ACC112 (cell line): ENCODE measurements around the gene TBC1D22A.

Experiments
- H2AFZ ChIP-seq: fragments of 200-600 bp; sonication (generic); one replicate; pipeline ENCODE4 v1.6.0; 2017; ENCODE audit warnings: antibody characterized with exemption, low read length; ENCODE audit not compliant: unreplicated experiment
- H3K27ac ChIP-seq: fragments of 200-600 bp; sonication (generic); 2 replicates; pipeline ENCODE4 v1.5.1; 2014; ENCODE audit warnings: low read depth, mild to moderate bottlenecking, antibody characterized with exemption, low read length, moderate library complexity
- H3K27me3 ChIP-seq: fragments of 200-600 bp; sonication (generic); 2 replicates; pipeline ENCODE4 v1.6.1; 2014; ENCODE audit warnings: mild to moderate bottlenecking, antibody characterized with exemption, low read length, moderate library complexity, mixed read lengths; ENCODE audit not compliant: insufficient read depth
- H3K36me3 ChIP-seq: fragments of 200-600 bp; sonication (generic); 2 replicates; pipeline ENCODE4 v1.6.1; 2016; ENCODE audit warnings: mild to moderate bottlenecking, antibody characterized with exemption, low read length, moderate library complexity, mixed read lengths; ENCODE audit not compliant: insufficient read depth
- H3K4me1 ChIP-seq: fragments of 200-600 bp; sonication (generic); one replicate; pipeline ENCODE4 v1.6.1; 2016; ENCODE audit warnings: low read length, mixed read lengths; ENCODE audit not compliant: insufficient read depth, unreplicated experiment, control insufficient read depth
- H3K4me3 ChIP-seq: fragments of 200-600 bp; sonication (generic); 2 replicates; pipeline ENCODE4 v1.5.1; 2014; ENCODE audit warnings: mild to moderate bottlenecking, low read depth, low read length
- H3K79me2 ChIP-seq: fragments of 200-600 bp; sonication (generic); one replicate; pipeline ENCODE4 v1.6.0; 2016; ENCODE audit warnings: low read length; ENCODE audit not compliant: control insufficient read depth, unreplicated experiment, insufficient read depth

TBC1D22A gene

GRCh38 chr22:47071078-47071806, 308.8 kb downstream of the TBC1D22A start:
- H2AFZ ChIP-seq = no peak overlapping the region
- no peaks in the 10 kb centered on the region for H3K4me1 ChIP-seq
- H3K27ac ChIP-seq = no peak overlapping the region
- H3K27me3 ChIP-seq = no peaks in the 10 kb centered on the region
- H3K36me3 ChIP-seq = no peaks in the 10 kb centered on the region
- no peak overlapping the region for H3K4me3 ChIP-seq
- H3K79me2 ChIP-seq = no peaks in the 10 kb centered on the region

- Histone ChIP-seq H2AFZ (no peak overlapping the region), H3K27ac (no peak overlapping the region), H3K4me1 (no peaks in the 10 kb centered on the region), H3K36me3 (no peaks in the 10 kb centered on the region), H3K27me3 (no peaks in the 10 kb centered on the region), H3K4me3 (no peak overlapping the region), H3K79me2 (no peaks in the 10 kb centered on the region)
These were observed 309.6 kb downstream of the TBC1D22A start for GRCh38 chr22:47071807-47072641.

- H3K36me3 ChIP-seq = no peaks in the 10 kb centered on the region
- H3K79me2 ChIP-seq = no peaks in the 10 kb centered on the region
- H3K4me1 ChIP-seq = no peaks in the 10 kb centered on the region
- H3K4me3 ChIP-seq = no peak overlapping the region
- no peaks in the 10 kb centered on the region for H3K27me3 ChIP-seq
- no peak overlapping the region for H3K27ac ChIP-seq
- H2AFZ ChIP-seq = no peak overlapping the region
These were observed 310.2 kb downstream of the TBC1D22A start for GRCh38 chr22:47072642-47072967.

GRCh38 chr22:47073075-47073474, 310.6 kb downstream of the TBC1D22A start:
- Histone ChIP-seq H3K36me3 (no peaks in the 10 kb centered on the region), H2AFZ (no peak overlapping the region), H3K79me2 (no peaks in the 10 kb centered on the region)

GRCh38 chr22:47074105-47074504, 311.7 kb downstream of the TBC1D22A start:
- no peaks in the 10 kb centered on the region for H3K79me2 ChIP-seq
- H3K4me3 ChIP-seq = no peak overlapping the region
- H3K27ac ChIP-seq = no peak overlapping the region
- no peaks in the 10 kb centered on the region for H3K36me3 ChIP-seq
- H3K4me1 ChIP-seq = no peaks in the 10 kb centered on the region
- H3K27me3 ChIP-seq = no peaks in the 10 kb centered on the region
- no peak overlapping the region for H2AFZ ChIP-seq

More at GRCh38 chr22:47073075-47073474, 310.6 kb downstream of the TBC1D22A start:
- no peak overlapping the region for H3K4me3 ChIP-seq
- H3K4me1 ChIP-seq = no peaks in the 10 kb centered on the region
- H3K27me3 ChIP-seq = no peaks in the 10 kb centered on the region
- no peak overlapping the region for H3K27ac ChIP-seq

GRCh38 chr22:47075568-47075967, 313.1 kb downstream of the TBC1D22A start:
- H3K4me1 ChIP-seq = no peaks in the 10 kb centered on the region
- no peaks in the 10 kb centered on the region for H3K36me3 ChIP-seq
- no peaks in the 10 kb centered on the region for H3K27me3 ChIP-seq
- no peak overlapping the region for H2AFZ ChIP-seq
- H3K79me2 ChIP-seq = no peaks in the 10 kb centered on the region
- no peak overlapping the region for H3K27ac ChIP-seq
- no peak overlapping the region for H3K4me3 ChIP-seq

DNA sequence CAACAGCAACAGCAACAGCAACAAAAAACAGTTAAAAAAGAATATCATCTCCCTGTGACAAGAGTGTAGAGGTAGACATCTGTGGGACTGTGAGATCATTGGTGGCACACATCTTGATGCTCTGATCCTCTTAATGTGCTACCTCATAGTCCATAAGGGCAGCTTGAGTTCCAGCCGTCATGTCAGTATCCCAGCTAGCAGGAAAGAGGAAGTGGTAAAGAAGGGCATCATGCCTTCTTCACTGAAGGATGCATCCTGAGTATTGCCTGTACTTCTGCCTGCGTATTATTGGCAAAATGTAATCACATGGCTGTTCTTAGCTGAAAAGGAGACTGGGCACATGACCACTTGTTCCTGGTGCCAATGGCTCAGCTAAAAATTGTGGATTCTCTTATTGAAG, 314.3 kb downstream of the TBC1D22A start:
- no peak overlapping the region for H3K27ac ChIP-seq
- no peaks in the 10 kb centered on the region for H3K36me3 ChIP-seq
- H3K27me3 ChIP-seq = no peaks in the 10 kb centered on the region
- H2AFZ ChIP-seq = no peak overlapping the region
- no peaks in the 10 kb centered on the region for H3K79me2 ChIP-seq
- no peak overlapping the region for H3K4me3 ChIP-seq
- no peaks in the 10 kb centered on the region for H3K4me1 ChIP-seq

DNA sequence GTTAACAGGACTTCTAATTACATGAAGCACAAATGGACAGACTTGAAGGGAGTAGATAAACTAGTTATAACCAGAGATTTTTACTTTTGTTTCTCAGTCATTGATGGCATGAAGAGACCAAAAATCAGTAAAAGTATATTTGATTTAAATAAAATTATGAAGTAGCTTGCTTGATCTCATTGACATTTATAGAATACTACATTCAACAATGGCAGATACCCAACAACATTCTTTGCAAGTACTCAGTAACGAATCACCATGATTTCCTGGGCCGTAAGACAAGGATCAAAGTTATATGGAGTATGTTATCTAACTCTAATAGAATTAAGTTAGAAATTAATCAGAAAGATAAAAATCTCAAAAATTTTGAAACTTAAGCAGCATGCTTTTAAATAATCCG, 317.6 kb downstream of the TBC1D22A start:
- H2AFZ ChIP-seq = no peak overlapping the region
- H3K27me3 ChIP-seq = no peaks in the 10 kb centered on the region
- no peaks in the 10 kb centered on the region for H3K36me3 ChIP-seq
- no peaks in the 10 kb centered on the region for H3K79me2 ChIP-seq
- no peak overlapping the region for H3K4me3 ChIP-seq
- no peaks in the 10 kb centered on the region for H3K4me1 ChIP-seq
- H3K27ac ChIP-seq = no peak overlapping the region

DNA sequence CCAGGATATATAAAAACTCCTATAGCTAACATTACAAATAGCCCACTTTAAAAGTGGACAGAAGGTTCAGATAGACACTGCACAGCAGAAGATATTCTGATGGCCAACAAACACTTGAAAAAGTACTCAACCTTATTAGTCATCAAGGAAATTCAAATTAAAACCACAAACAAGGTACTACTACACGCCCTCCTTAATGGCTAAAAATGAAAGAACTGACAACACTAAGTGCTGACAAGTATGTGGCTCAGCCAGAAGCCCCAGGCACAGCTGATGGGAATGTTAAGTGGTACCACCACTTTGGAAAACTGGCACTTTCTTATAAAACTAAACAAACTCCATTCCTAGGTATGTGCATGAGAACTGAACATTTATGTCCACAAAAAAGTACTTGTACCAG, 320.1 kb downstream of the TBC1D22A start:
- H3K4me1 ChIP-seq = no peaks in the 10 kb centered on the region
- H3K4me3 ChIP-seq = no peak overlapping the region
- no peaks in the 10 kb centered on the region for H3K27me3 ChIP-seq
- no peak overlapping the region for H2AFZ ChIP-seq
- no peaks in the 10 kb centered on the region for H3K36me3 ChIP-seq
- no peaks in the 10 kb centered on the region for H3K79me2 ChIP-seq
- H3K27ac ChIP-seq = no peak overlapping the region

DNA sequence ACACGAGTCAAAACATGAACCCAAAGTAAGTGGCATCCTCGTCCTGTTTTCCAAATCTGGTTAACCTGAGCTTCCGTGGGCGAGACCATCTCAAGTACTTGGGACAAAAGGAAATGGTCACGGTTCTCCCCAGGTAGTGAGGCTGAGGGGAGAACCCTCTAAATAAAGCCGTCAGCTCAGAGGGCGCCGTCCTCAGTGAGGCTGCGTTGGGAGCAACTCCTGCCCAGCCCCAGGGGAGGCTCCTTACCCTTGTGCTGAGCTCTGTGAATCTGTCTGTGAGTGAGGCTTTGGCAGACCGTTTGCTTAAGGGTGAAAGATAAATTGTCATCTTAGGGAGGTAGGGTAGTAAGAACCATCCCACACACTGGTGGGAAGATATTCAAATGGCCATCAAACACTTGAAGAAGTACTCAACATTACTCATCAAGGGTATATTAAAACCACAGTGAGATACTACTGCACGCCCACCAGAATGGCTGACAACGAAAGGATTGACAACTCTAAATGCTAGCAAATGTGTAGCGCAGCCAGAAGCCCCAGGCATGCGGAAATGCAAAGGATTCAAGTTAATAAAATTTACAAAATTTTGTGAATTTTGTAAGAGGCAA, 321.0 kb downstream of the TBC1D22A start:
- no peak overlapping the region for H3K4me3 ChIP-seq
- H3K27me3 ChIP-seq = no peaks in the 10 kb centered on the region
- no peaks in the 10 kb centered on the region for H3K79me2 ChIP-seq
- H3K4me1 ChIP-seq = no peaks in the 10 kb centered on the region
- H3K36me3 ChIP-seq = no peaks in the 10 kb centered on the region
- no peak overlapping the region for H2AFZ ChIP-seq
- H3K27ac ChIP-seq = no peak overlapping the region
